NT2/D1 (cell line): ENCODE results near the gene SAMD3.

Experiments
- YY1 ChIP-seq: IDR thresholded peaks from 2 replicates; pipeline ENCODE4 v1.6.1; 2011; ENCODE audit not compliant: insufficient read length, insufficient read depth
- ZNF274 ChIP-seq: IDR thresholded peaks from 2 replicates; pipeline ENCODE4 v1.6.1; 2011; ENCODE audit warnings: mild to moderate bottlenecking, low read depth, low read length

DNA sequence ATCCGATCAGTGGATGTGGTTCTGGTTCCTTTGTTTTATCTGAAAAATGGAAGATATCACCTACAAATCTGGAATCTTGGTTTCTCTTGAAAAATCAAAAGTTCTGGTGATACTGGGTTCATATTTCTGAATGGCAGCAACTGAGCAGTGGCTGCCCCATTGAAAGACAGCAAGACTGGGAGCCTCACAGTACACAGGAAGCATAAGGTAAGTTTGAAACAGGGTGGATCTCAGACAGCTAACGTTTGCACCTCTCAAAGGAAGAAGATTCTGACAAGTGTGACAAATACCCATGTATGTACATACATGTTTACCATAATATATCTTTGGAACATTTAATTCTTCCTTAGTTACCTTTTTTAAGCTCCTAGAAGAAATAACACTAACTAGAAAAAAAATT is at the start of gene SAMD3:
- TF ChIP-seq YY1 = no peak
- TF ChIP-seq ZNF274 = no peak
